ENCODE measurements around the gene PAK6. TPM values are rescaled to one million over a fixed set of nuclear protein-coding genes. Genes with fewer than 3 reads are reported as not detected.
A peak's percentile ranks its signal among the peaks of the same experiment; 100 is the strongest.

PAK6 gene
- total and polyA plus RNA-seq, 2 experiments from 2014 or later = 2.4 to 20.0 TPM

- peaks cover 66% of the 10 kb centered on the region for H3K27me3 Mint-ChIP-seq (ENCODE audit: insufficient read depth, low read depth, poor library complexity)
- H3K4me3 Mint-ChIP-seq = peak overlapping the region; percentile 69
- no peak overlapping the region for H3K27ac ChIP-seq (ENCODE audit: low read depth)
- H3K27ac Mint-ChIP-seq = no peak overlapping the region
- peaks cover 35% of the 10 kb centered on the region for H3K4me1 ChIP-seq (ENCODE audit: insufficient read depth)
- no peaks in the 10 kb centered on the region for H3K79me2 ChIP-seq (replicated peaks; ENCODE audit: insufficient read depth)
- peaks cover 28% of the 10 kb centered on the region for H3F3A ChIP-seq (replicated peaks; ENCODE audit: low read depth)
- no peaks in the 10 kb centered on the region for H3K9me3 Mint-ChIP-seq
- no peaks in the 10 kb centered on the region for H3K9me2 ChIP-seq (ENCODE audit: insufficient read depth)
- H3K4me1 Mint-ChIP-seq = peaks cover 58% of the 10 kb centered on the region
- DNase-seq (ENCODE audit: low spot score) (peak; percentile 73), ATAC-seq (peak; percentile 11)
- H3K4me3 ChIP-seq = peak overlapping the region; percentile 62
- TF ChIP-seq ZNF114 (CRISPR knock-in tag; IDR thresholded peaks at IDR 0.05) (no peak), EZH2 (IDR thresholded peaks at IDR 0.05; ENCODE audit: low read depth, unreplicated experiment) (peak; percentile 60)
- TF ChIP-seq, protein P1, sequence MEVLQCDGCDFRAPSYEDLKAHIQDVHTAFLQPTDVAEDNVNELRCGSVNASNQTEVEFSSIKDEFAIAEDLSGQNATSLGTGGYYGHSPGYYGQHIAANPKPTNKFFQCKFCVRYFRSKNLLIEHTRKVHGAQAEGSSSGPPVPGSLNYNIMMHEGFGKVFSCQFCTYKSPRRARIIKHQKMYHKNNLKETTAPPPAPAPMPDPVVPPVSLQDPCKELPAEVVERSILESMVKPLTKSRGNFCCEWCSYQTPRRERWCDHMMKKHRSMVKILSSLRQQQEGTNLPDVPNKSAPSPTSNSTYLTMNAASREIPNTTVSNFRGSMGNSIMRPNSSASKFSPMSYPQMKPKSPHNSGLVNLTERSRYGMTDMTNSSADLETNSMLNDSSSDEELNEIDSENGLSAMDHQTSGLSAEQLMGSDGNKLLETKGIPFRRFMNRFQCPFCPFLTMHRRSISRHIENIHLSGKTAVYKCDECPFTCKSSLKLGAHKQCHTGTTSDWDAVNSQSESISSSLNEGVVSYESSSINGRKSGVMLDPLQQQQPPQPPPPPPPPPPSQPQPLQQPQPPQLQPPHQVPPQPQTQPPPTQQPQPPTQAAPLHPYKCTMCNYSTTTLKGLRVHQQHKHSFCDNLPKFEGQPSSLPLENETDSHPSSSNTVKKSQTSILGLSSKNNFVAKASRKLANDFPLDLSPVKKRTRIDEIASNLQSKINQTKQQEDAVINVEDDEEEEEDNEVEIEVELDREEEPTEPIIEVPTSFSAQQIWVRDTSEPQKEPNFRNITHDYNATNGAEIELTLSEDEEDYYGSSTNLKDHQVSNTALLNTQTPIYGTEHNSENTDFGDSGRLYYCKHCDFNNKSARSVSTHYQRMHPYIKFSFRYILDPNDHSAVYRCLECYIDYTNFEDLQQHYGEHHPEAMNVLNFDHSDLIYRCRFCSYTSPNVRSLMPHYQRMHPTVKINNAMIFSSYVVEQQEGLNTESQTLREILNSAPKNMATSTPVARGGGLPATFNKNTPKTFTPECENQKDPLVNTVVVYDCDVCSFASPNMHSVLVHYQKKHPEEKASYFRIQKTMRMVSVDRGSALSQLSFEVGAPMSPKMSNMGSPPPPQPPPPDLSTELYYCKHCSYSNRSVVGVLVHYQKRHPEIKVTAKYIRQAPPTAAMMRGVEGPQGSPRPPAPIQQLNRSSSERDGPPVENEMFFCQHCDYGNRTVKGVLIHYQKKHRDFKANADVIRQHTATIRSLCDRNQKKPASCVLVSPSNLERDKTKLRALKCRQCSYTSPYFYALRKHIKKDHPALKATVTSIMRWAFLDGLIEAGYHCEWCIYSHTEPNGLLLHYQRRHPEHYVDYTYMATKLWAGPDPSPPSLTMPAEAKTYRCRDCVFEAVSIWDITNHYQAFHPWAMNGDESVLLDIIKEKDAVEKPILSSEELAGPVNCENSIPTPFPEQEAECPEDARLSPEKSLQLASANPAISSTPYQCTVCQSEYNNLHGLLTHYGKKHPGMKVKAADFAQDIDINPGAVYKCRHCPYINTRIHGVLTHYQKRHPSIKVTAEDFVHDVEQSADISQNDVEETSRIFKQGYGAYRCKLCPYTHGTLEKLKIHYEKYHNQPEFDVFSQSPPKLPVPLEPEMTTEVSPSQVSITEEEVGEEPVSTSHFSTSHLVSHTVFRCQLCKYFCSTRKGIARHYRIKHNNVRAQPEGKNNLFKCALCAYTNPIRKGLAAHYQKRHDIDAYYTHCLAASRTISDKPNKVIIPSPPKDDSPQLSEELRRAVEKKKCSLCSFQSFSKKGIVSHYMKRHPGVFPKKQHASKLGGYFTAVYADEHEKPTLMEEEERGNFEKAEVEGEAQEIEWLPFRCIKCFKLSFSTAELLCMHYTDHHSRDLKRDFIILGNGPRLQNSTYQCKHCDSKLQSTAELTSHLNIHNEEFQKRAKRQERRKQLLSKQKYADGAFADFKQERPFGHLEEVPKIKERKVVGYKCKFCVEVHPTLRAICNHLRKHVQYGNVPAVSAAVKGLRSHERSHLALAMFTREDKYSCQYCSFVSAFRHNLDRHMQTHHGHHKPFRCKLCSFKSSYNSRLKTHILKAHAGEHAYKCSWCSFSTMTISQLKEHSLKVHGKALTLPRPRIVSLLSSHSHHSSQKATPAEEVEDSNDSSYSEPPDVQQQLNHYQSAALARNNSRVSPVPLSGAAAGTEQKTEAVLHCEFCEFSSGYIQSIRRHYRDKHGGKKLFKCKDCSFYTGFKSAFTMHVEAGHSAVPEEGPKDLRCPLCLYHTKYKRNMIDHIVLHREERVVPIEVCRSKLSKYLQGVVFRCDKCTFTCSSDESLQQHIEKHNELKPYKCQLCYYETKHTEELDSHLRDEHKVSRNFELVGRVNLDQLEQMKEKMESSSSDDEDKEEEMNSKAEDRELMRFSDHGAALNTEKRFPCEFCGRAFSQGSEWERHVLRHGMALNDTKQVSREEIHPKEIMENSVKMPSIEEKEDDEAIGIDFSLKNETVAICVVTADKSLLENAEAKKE (CRISPR knock-in tag; IDR thresholded peaks at IDR 0.05) = no peak
- H3K27me3 ChIP-seq (ENCODE audit: insufficient read depth) = peaks cover 73% of the 10 kb centered on the region
- H3K36me3 ChIP-seq (ENCODE audit: insufficient read depth) = no peaks in the 10 kb centered on the region
- H3K4me2 ChIP-seq = peak overlapping the region; percentile 86
- no peaks in the 10 kb centered on the region for H4K20me1 ChIP-seq (replicated peaks; ENCODE audit: insufficient read depth)
- peaks cover 2% of the 10 kb centered on the region; the same call in 2 of the 3 replicates for H3K36me3 Mint-ChIP-seq (ENCODE audit: low read depth)
- peak overlapping the region; percentile 91 for H2AFZ ChIP-seq
These were observed 41.6 kb downstream of the PAK6 start for GRCh38 chr15:40280260-40281056.

All from GM23338 (cell line).